Ovary (tissue), 9 donors: ENCODE data around the gene WDFY4. TPM values are rescaled to one million over a fixed set of nuclear protein-coding genes. Genes with fewer than 3 reads are reported as not detected.

Experiments
- DNase-seq, 5 donors: peaks; one replicate each; pipeline ENCODE4 v3.0.0-alpha.2; 2019 to 2020
- H3K27ac ChIP-seq, 2 donors: fragments of 200-600 bp; one replicate each; pipeline versions ENCODE4 v1.5.1 to v1.8.0; 2019 to 2022
- H3K27me3 ChIP-seq: fragments of 200-600 bp; one replicate; pipeline ENCODE4 v1.8.0; 2022
- H3K36me3 ChIP-seq: fragments of 200-600 bp; sonication (generic); one replicate; pipeline ENCODE4 v1.5.1; 2019
- H3K4me1 ChIP-seq: one replicate; pipeline ENCODE4 v1.8.1; 2013; ENCODE audit warnings: mild to moderate bottlenecking, moderate library complexity; ENCODE audit not compliant: insufficient read depth
- H3K4me3 ChIP-seq: fragments of 200-600 bp; sonication (generic); one replicate; pipeline ENCODE4 v1.5.1; 2017
- H3K9me3 ChIP-seq, 2 donors: fragments of 200-600 bp in 1 of 2; sonication (generic) in 1 of 2; one replicate each; pipeline versions ENCODE4 v1.5.1 to v1.8.1; 2013 to 2019; ENCODE audit warnings: mild to moderate bottlenecking in 1 of 2, moderate library complexity in 1 of 2
- CTCF ChIP-seq, 3 donors: fragments of 450-650 bp in 2 of 3; fragments of 200-600 bp in 1 of 3; IDR thresholded peaks; one replicate each; pipeline versions ENCODE4 v1.5.1 to v1.8.0; 2016 to 2022; ENCODE audit warnings: antibody characterized with exemption in 3 of 3, mild to moderate bottlenecking in 1 of 3
- EP300 ChIP-seq: sonication (generic); formaldehyde crosslinking; IDR thresholded peaks from one replicate; pipeline ENCODE4 v1.6.1; 2017; ENCODE audit warnings: antibody characterized with exemption
- POLR2A ChIP-seq: fragments of 450-650 bp; IDR thresholded peaks from one replicate; pipeline ENCODE4 v1.6.1; 2017; ENCODE audit warnings: antibody characterized with exemption, mild to moderate bottlenecking, moderate library complexity
- WGBS, 3 donors: extraction: QIAGEN DNeasy Blood & Tissue Kit in 1 of 3; methylation state at CpG; one replicate each; pipeline versions ENCODE4 v1.1.5 to v1.1.7; 2013 to 2017; 5-methylcytosine and 5-hydroxymethylcytosine counted together
- intact Hi-C, 4 donors: fragments of 100-400 bp; cut with DNase I; formaldehyde crosslinking; loops; one replicate each; pipeline versions ENCODE4 v1.11.0 to v1.15.1; 2022 to 2023
- polyA plus RNA-seq, 2 donors: library from polyadenylated mRNA; stranded (reverse); fragments of 200-250 nt in 1 of 2; fragments of 350-450 nt in 1 of 2; fragmentation: Illumina TruSeq in 1 of 2; extraction: RNeasy Lipid Tissue Mini Kit (QIAGEN cat#74804) in 1 of 2; gene quantifications; one replicate each; pipeline ENCODE4 v1.2.3, GENCODE V29; 2013 to 2014
- total RNA-seq, 7 donors: library from RNA; depleted of rRNA in 2 of 7; stranded (reverse); fragments of >200 nt in 2 of 7; fragmentation: NEBNext Ultra II Directional in 3 of 7; extraction: Animal tissue kit (Norgen Biotek cat#: 25700) in 3 of 7; gene quantifications; one replicate each; pipeline versions ENCODE4 v1.1.0 to v1.2.4, GENCODE V29; 2016 to 2023
- donor health status: DM: no; HTN: no; CAD: no; lungs with moderate emphysema.
- donor health status: DM: no; HTN: no; CAD: no.
- donor health status: Bipolar disorder and iron deficiency.
- donor health status: DM: yes; HTN: yes; CAD: no.
- donor health status: DM: no; HTN: no; CAD: no.
- donor health status: DM: yes; HTN: yes; CAD: no.

WDFY4 gene
- total and polyA plus RNA-seq, 9 donors, result 0.54 to 4.2 (median 1.7) TPM

DNA sequence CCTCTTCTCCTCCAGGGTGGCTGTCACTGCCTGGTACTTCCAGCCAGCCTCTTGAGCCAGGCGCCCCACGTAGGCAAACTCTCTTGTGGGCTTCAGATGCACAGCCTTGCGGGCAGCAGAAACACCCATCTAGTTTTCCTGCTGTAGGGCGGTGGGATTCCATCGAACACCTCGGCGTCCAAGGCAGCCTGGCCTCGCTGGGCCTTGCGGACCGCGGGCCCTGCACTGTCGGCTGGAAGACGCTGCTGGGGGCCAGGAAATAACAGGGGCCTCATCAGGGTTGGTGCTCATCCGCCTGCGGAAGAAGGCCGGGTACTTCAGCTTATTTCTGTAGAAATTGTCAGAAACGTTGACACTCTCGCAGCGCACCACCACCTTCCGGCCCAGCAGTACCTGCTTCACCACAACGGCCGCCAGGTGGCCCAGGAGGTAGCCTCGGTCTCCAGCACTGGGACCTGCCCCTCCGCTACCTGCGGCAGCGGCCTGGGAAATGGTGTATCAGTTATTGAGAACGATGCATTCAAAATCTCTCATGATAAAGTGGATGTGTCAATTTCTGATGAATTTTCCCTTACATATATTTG, 61.1 kb downstream of the WDFY4 start:
- Histone ChIP-seq H3K27ac (no peak overlapping the region), H3K4me1 (no peaks in the 10 kb centered on the region), H3K36me3 (no peaks in the 10 kb centered on the region), H3K4me3 (no peak overlapping the region), H3K27me3 (no peaks in the 10 kb centered on the region), H3K9me3 (no peaks in the 10 kb centered on the region)
- no peak for DNase-seq
- TF ChIP-seq CTCF (IDR thresholded peaks at IDR 0.05) (no peak), POLR2A (no peak), EP300 (no peak)
- WGBS, 3 donors, result 72 to 73% (median 72%) methylated on average over 27 of the region's 27 CpGs
- intact Hi-C loops, result no loop called here

- intact Hi-C loops, result no loop called here
- TF ChIP-seq CTCF (IDR thresholded peaks at IDR 0.05), result no peak
- no peak for TF ChIP-seq EP300
- TF ChIP-seq POLR2A, result no peak
- 72 to 88% (median 78%) methylated on average over 4 of the region's 4 CpGs for WGBS, 3 donors
- Histone ChIP-seq H3K27ac (no peak overlapping the region), H3K4me3 (no peak overlapping the region), H3K9me3 (no peaks in the 10 kb centered on the region), H3K36me3 (no peaks in the 10 kb centered on the region), H3K27me3 (no peaks in the 10 kb centered on the region), H3K4me1 (no peaks in the 10 kb centered on the region)
- no peak for DNase-seq
Observed at GRCh38 chr10:48748573-48748972, 63.9 kb downstream of the WDFY4 start.

DNA sequence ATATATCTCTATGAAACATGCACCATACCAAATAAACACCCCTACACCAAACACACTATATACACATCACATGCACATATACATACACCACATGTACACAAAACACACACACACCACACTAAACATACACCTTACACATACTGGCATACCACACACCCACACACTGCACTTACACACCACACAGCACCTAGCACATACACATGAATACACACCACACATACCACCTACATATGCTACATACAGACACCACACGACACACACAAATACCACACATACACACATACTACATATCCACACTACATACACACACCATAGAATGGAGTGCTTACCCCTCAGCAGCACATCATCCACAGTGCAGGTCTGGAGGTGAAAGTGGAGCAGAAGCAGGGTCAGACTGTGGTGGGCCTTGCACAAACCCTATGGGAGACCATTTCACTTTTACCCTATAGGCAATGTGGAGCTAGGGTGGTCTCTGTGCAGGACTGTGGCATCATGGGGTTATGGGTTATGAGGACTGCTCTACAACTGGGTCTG, 64.6 kb downstream of the WDFY4 start:
- Histone ChIP-seq H3K4me3 (no peak overlapping the region), H3K27ac (no peak overlapping the region), H3K36me3 (no peaks in the 10 kb centered on the region), H3K9me3 (no peaks in the 10 kb centered on the region), H3K4me1 (no peaks in the 10 kb centered on the region), H3K27me3 (no peaks in the 10 kb centered on the region)
- TF ChIP-seq CTCF (IDR thresholded peaks at IDR 0.05) (no peak), EP300 (no peak), POLR2A (no peak)
- intact Hi-C loops, result no loop called here
- DNase-seq, result no peak
- 91 to 97% (median 96%) methylated on average over 1 of the region's 1 CpG for WGBS, 3 donors

DNA sequence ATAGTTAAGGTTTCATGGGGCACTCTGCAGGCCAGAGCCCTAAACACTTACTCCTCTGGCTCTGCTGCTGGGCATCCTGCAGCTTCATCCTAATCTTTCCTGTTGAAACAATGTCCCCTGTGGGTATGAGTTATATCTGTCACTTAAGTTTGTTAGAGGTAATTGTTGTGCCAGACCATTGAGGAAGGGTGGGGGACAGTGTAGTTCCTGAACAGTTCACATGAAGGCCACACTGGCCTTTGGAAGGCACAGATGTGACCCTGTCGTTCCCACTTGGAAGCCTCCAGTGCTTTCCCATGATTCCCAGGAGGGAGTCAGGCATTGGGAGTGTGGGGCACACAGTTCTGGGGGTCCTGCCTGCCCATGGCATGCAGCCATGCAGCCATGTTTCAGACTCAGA, 65.3 kb downstream of the WDFY4 start:
- TF ChIP-seq POLR2A (no peak), CTCF (IDR thresholded peaks at IDR 0.05) (no peak), EP300 (no peak)
- Histone ChIP-seq H3K4me1 (no peaks in the 10 kb centered on the region), H3K27ac (no peak overlapping the region), H3K4me3 (no peak overlapping the region), H3K36me3 (no peaks in the 10 kb centered on the region), H3K27me3 (no peaks in the 10 kb centered on the region), H3K9me3 (no peaks in the 10 kb centered on the region)
- no peak for DNase-seq
- intact Hi-C loops, result no loop called here
- WGBS, 3 donors, result 74 to 81% (median 76%) methylated on average over 1 of the region's 1 CpG
